SK-N-DZ (cell line): Measurements from ENCODE around the gene POLR1G. TPM values are rescaled to one million over a fixed set of nuclear protein-coding genes. Genes with fewer than 3 reads are reported as not detected.

Experiments
- DNase-seq: peaks from one replicate; pipeline ENCODE4 v3.0.0-alpha.2; 2015; ENCODE audit warnings: low spot score
- polyA plus RNA-seq, 2 experiments: library from polyadenylated mRNA; depleted of rRNA; stranded (reverse); fragments of >200 nt; gene quantifications; 2 replicates each; pipeline ENCODE4 v1.2.3, GENCODE V29; 2014

Gene POLR1G
- 13.2 and 16.8 TPM in 2 replicates for polyA plus RNA-seq (2014; cell fraction: cytosol; rRNA removed)
- 4.0 and 7.9 TPM in 2 replicates for polyA plus RNA-seq (2014; cell fraction: nucleus; rRNA removed)

DNA sequence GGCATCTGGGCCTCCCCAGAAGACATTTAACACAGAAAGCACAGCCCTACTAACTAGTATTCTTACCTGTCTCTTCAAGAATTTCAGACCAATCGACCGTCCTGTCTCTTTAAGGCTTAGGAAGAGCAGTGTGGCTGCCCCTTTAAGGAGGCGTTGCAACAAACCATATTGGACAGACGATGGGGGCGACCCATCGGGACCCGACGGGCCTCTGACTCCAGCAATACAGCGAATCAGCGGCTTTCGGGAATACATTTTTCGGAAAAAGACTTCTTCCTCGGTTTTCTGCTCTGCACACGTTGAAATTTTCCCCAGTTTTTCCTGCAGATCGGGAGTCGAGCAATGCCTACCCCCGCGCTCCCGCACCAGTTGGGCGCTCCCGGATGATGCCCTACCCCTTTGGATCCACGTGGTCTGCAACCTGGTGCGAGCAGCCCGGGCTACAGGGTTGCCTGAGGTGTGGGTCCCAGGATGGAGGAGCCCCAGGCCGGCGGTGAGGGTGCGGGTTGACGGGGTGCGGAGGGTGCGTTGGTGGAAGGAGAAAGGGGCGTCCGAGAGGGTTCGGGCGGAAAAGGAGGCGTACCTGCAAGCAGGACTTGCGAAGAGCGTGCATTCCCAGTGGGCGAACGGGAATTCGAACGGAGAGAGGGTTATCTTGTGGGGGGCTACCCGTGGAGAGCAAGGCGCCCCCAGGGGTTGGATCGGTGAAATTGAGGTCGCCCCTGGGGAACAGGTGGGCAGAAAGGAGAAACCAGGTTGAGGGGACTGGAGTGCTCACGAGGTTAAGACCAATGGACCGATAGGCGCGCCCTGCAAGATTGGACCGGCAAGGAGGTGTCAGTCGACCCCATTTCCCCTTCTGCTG, at the start of gene POLR1G:
POLR1G (plus strand) TSS at position 419 of the 865 bp plus-strand sequence; CDS start at position 472, 53 bp downstream.
- peak; percentile 91 for DNase-seq

DNA sequence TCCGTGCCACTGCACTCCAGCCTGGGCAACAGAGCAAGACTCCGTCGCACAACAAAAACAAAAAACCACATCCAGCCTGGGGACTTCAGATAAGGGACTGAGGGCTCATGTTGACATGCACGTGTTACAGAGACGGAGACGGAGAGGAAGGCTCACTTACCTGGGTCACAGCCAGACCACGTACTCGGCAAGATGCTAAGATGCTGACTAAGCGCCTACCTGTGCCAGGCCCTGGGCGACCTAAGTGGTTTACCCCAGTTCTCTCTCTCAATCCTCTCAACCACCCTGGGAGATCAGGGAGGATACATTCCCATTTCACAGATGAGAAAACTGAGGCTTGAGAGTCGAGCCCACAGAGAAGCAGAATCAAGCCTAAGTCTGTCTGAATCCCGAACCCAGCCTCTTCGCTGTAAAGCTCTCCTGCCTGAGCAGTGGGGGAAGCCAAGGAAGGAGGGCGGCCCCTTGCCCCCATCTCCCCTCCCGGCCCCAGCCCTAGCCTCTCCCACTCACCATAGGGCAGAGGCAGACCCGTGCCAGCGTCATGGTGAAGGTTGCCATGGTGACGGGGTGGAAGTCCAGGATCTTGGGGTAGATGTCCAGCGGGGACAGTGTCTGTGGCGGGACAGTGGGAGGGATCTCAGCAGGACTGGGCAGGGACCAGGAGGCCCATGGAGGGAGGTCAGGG, 49.5 kb upstream of the POLR1G start:
- no peak for DNase-seq

DNA sequence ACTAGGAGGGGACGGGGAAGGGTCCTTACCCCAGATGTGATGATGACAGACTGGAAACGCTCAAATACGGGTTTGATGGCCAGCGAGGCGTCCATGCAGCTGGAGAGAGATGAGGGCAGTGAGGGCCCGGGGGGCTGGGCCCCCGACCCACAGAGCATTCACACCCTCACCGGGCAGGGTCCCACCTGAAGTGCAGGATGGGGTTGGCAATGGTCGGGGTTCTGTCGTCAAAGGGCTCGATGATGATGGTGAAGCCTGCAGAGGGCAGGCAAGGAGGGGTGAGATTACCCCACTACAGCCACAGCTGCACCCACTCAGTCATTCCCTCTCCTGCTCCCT, 49.0 kb upstream of the POLR1G start:
- DNase-seq = no peak

GRCh38 chr19:45358213-45358792, 48.1 kb upstream of the POLR1G start:
- no peak for DNase-seq

- no peak for DNase-seq
Measured at GRCh38 chr19:45361608-45362007, 44.8 kb upstream of the POLR1G start.

GRCh38 chr19:45362291-45362690, 44.2 kb upstream of the POLR1G start:
- DNase-seq = no peak

GRCh38 chr19:45363861-45364459, 42.5 kb upstream of the POLR1G start:
- no peak for DNase-seq

- DNase-seq = no peak
Measured at GRCh38 chr19:45364696-45365095, 41.7 kb upstream of the POLR1G start.

- no peak for DNase-seq
Measured at GRCh38 chr19:45368127-45368526, 38.3 kb upstream of the POLR1G start.

DNA sequence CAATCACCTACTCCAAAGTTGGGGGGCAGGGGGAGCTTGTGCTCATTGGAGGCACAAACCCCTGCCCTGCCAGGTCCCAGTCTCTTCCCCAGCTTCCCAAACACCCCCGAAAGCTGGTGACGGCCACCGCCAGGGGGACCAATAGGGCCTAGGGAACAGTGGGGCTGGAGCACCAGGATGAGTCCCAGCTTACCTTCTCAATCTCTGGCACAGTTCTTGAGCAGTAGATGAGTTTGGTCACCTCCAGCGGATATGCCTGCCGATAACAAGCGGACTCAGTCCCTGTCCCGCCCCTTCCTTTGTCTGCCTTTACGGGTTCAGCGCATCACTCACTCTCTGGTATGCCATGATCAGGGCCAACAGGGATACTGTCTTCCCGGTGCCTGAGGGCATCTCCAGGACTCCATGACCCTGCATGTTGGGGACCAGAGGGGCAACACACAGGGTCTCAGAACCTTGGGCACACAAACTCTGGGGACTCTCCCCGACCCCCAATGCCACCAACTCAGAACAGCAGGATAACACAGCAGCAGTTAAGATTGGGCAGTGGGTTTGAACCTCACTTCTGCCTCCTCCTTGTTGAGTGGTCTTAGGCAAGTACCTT, 37.6 kb upstream of the POLR1G start:
- no peak for DNase-seq

GRCh38 chr19:45370410-45371204, 35.8 kb upstream of the POLR1G start, which contains the start of gene ERCC2:
Gene ERCC2 (minus strand): TSS chr19:45370573. CDS start chr19:45370540, 33 bp downstream.
- peak; percentile 98 for DNase-seq

DNA sequence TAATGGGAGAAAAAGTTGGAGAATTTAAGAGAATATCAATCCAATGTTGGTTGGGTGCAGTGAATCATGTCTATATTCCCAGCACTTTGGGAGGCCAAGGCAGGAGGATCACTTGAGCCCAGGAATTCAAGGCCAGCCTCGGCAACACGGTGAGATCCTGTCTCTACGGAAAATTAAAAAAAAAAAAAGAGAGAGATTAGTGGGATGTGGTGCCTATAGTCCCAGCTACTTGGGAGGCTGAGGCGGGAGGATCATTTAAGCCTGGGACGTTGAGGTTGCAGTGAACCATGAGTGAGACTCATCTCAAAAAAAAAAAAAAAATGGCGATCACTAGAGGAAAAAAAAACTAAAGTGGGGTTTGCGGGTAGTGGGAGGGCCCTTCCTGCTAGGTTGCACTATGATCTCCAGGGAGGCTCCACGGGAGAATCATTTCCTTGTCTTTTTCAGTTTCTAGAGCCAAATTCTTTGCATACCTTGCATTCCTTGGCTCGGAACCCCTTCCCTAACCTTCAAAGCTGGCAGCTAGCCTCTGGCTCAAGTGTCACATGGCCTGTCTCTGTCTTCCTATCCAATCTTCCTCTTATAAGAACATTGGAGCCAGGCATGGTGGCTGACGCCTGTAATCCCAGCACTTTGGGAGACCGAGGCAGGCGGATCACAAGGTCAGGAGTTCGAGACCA, 30.3 kb upstream of the POLR1G start:
- no peak for DNase-seq

DNA sequence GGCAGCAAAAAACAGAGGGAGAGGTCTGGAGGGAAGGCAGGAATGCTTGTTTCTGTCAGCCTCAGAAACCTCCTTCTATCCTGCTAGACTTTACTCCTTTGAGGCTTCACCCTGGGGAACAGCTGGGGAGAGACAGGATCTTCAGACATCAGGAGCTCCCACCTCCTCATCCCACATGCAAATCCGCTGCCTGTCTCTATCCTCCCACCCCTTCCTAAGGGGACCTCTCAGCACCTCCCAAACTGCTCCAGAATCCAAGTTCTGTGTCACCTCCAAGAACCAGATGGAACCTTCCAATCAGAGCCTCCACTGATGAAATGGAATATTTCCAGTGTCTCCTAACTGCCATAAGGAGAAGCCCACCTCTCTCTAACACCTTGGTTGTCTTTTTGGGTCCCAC, 26.3 kb upstream of the POLR1G start:
- no peak for DNase-seq

GRCh38 chr19:45382426-45382825, 24.0 kb upstream of the POLR1G start:
- DNase-seq = no peak

- DNase-seq = no peak
Measured at GRCh38 chr19:45385392-45386221, 20.8 kb upstream of the POLR1G start.

DNA sequence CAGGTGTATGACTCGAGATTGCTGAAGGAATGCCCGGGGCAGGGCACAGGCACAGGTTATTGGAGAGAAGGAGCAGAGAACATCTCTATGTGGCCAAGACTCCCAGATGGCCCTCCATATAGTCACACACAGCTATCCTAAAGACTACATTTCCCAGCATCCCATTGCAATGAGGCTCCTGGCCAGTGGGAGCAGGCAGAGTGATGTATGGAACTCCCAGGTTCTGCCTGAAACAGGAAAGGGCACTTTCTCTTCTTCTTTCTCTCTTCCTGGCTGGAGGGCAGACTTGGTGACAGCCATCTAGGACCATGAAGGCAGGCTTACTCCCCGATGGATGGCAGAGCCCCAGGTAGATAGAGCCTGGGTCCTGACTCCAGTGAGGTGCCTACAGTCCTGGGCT, 15.1 kb upstream of the POLR1G start:
- DNase-seq = peak; percentile 50

DNA sequence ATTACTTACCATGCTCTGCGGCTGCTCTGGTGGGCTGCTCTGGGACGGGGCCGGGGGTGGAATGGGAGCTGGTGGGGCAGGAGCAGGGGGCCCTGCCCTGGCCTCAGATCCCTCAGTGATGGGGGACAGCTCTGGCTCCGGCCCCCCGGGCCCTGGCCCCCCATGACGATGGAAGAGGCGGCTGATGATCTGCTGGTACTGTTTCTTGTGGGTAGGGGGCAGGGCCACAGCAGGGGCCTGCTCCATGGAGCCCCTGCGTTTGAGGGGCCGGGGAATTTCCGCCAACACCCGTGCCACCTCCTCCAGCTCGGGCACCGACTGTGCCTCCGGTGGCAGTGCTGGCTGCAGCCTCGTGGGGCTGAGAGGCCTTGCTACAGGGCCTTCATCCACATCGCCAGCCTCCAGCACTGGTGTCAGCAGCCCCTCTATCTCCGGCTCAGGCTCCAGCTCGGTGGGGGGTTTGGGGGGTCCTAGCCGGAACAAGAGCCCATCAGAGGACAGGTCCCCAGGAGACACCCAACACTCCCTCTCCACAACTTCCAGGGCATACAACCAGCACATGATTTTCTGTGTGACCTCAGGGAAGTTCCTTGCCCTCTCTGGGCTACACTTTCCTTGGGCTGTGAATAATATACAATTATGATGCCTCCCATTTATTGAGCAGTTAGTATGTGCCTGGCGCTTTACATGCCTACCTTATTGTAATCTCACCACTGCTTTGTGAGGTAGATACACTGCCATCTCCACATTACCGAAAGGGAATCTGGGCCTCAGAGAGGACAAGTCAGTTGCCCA, 14.4 kb upstream of the POLR1G start:
- DNase-seq = no peak
